IPS-15b (cell line): ENCODE data around the gene MTMR6.

Experiments used
- H3K27me3 ChIP-seq: one replicate; pipeline ENCODE4 v1.6.1; 2013; ENCODE audit warnings: low read length; ENCODE audit not compliant: control insufficient read depth, insufficient read depth
- H3K36me3 ChIP-seq: one replicate; pipeline ENCODE4 v1.6.1; 2013; ENCODE audit warnings: low read length; ENCODE audit not compliant: control insufficient read depth, insufficient read depth
- H3K4me1 ChIP-seq: one replicate; pipeline ENCODE4 v1.6.1; 2013; ENCODE audit warnings: mild to moderate bottlenecking, low read length; ENCODE audit not compliant: control insufficient read depth, insufficient read depth
- H3K4me3 ChIP-seq: one replicate; pipeline ENCODE4 v1.5.1; 2013; ENCODE audit warnings: low read depth, low read length
- H3K9ac ChIP-seq: one replicate; pipeline ENCODE4 v1.6.1; 2013; ENCODE audit warnings: low read depth, mild to moderate bottlenecking, low read length
- H3K9me3 ChIP-seq: one replicate; pipeline ENCODE4 v1.6.1; 2013; ENCODE audit warnings: mild to moderate bottlenecking, low read length; ENCODE audit not compliant: control insufficient read depth, insufficient read depth

MTMR6 gene

GRCh38 chr13:25233861-25234260 is 53.4 kb downstream of the MTMR6 start:
- no peaks in the 10 kb centered on the region for H3K4me1 ChIP-seq
- H3K9ac ChIP-seq, result no peak overlapping the region
- no peaks in the 10 kb centered on the region for H3K36me3 ChIP-seq
- no peak overlapping the region for H3K4me3 ChIP-seq
- no peaks in the 10 kb centered on the region for H3K27me3 ChIP-seq
- H3K9me3 ChIP-seq, result no peaks in the 10 kb centered on the region

GRCh38 chr13:25232937-25233515 is 54.3 kb downstream of the MTMR6 start:
- Histone ChIP-seq H3K27me3 (no peaks in the 10 kb centered on the region), H3K9ac (no peak overlapping the region), H3K4me3 (no peak overlapping the region), H3K36me3 (no peaks in the 10 kb centered on the region), H3K4me1 (no peaks in the 10 kb centered on the region), H3K9me3 (no peaks in the 10 kb centered on the region)

- Histone ChIP-seq H3K4me1 (no peaks in the 10 kb centered on the region), H3K9ac (no peak overlapping the region), H3K27me3 (no peaks in the 10 kb centered on the region), H3K4me3 (no peak overlapping the region), H3K36me3 (no peaks in the 10 kb centered on the region), H3K9me3 (no peaks in the 10 kb centered on the region)
Measured at GRCh38 chr13:25231517-25231916, 55.8 kb downstream of the MTMR6 start.

GRCh38 chr13:25227690-25228089 is 59.6 kb downstream of the MTMR6 start:
- no peaks in the 10 kb centered on the region for H3K4me1 ChIP-seq
- no peak overlapping the region for H3K9ac ChIP-seq
- no peaks in the 10 kb centered on the region for H3K9me3 ChIP-seq
- no peaks in the 10 kb centered on the region for H3K36me3 ChIP-seq
- no peak overlapping the region for H3K4me3 ChIP-seq
- no peaks in the 10 kb centered on the region for H3K27me3 ChIP-seq

- H3K27me3 ChIP-seq, result no peaks in the 10 kb centered on the region
- no peak overlapping the region for H3K4me3 ChIP-seq
- no peaks in the 10 kb centered on the region for H3K4me1 ChIP-seq
- no peaks in the 10 kb centered on the region for H3K36me3 ChIP-seq
- no peaks in the 10 kb centered on the region for H3K9me3 ChIP-seq
- no peak overlapping the region for H3K9ac ChIP-seq
Measured at GRCh38 chr13:25225970-25226369, 61.3 kb downstream of the MTMR6 start.

- no peaks in the 10 kb centered on the region for H3K9me3 ChIP-seq
- no peaks in the 10 kb centered on the region for H3K27me3 ChIP-seq
Measured at GRCh38 chr13:25224151-25224550, 63.1 kb downstream of the MTMR6 start.

GRCh38 chr13:25222740-25223139 is 64.5 kb downstream of the MTMR6 start:
- no peaks in the 10 kb centered on the region for H3K27me3 ChIP-seq
- no peaks in the 10 kb centered on the region for H3K9me3 ChIP-seq
- no peaks in the 10 kb centered on the region for H3K36me3 ChIP-seq
- no peak overlapping the region for H3K9ac ChIP-seq
- no peak overlapping the region for H3K4me3 ChIP-seq
- no peaks in the 10 kb centered on the region for H3K4me1 ChIP-seq

More at GRCh38 chr13:25224151-25224550, 63.1 kb downstream of the MTMR6 start:
- Histone ChIP-seq H3K4me1 (no peaks in the 10 kb centered on the region), H3K4me3 (no peak overlapping the region), H3K9ac (no peak overlapping the region), H3K36me3 (no peaks in the 10 kb centered on the region)

- Histone ChIP-seq H3K4me3 (no peak overlapping the region), H3K9me3 (no peaks in the 10 kb centered on the region), H3K36me3 (no peaks in the 10 kb centered on the region), H3K4me1 (no peaks in the 10 kb centered on the region), H3K9ac (no peak overlapping the region), H3K27me3 (no peaks in the 10 kb centered on the region)
Measured at GRCh38 chr13:25218019-25218418, 69.3 kb downstream of the MTMR6 start.

GRCh38 chr13:25217023-25217885 is 70.0 kb downstream of the MTMR6 start:
- H3K4me3 ChIP-seq, result no peak overlapping the region
- no peaks in the 10 kb centered on the region for H3K36me3 ChIP-seq
- H3K27me3 ChIP-seq, result no peaks in the 10 kb centered on the region
- H3K4me1 ChIP-seq, result no peaks in the 10 kb centered on the region
- H3K9ac ChIP-seq, result no peak overlapping the region
- H3K9me3 ChIP-seq, result no peaks in the 10 kb centered on the region

GRCh38 chr13:25215253-25215575 is 72.1 kb downstream of the MTMR6 start:
- no peak overlapping the region for H3K9ac ChIP-seq
- no peaks in the 10 kb centered on the region for H3K27me3 ChIP-seq
- no peak overlapping the region for H3K4me3 ChIP-seq
- H3K36me3 ChIP-seq, result no peaks in the 10 kb centered on the region
- no peaks in the 10 kb centered on the region for H3K4me1 ChIP-seq
- H3K9me3 ChIP-seq, result no peaks in the 10 kb centered on the region

- Histone ChIP-seq H3K9me3 (no peaks in the 10 kb centered on the region), H3K36me3 (no peaks in the 10 kb centered on the region), H3K27me3 (no peaks in the 10 kb centered on the region), H3K4me3 (no peak overlapping the region), H3K9ac (no peak overlapping the region), H3K4me1 (no peaks in the 10 kb centered on the region)
Measured at GRCh38 chr13:25214491-25215252, 72.6 kb downstream of the MTMR6 start.

- no peak overlapping the region for H3K4me3 ChIP-seq
- no peaks in the 10 kb centered on the region for H3K9me3 ChIP-seq
- no peak overlapping the region for H3K9ac ChIP-seq
- H3K27me3 ChIP-seq, result no peaks in the 10 kb centered on the region
- no peaks in the 10 kb centered on the region for H3K4me1 ChIP-seq
- no peaks in the 10 kb centered on the region for H3K36me3 ChIP-seq
Measured at GRCh38 chr13:25213715-25214114, 73.6 kb downstream of the MTMR6 start.
